B cell (primary cell): Measurements from ENCODE around the gene DPPA3. TPM values are rescaled to one million over a fixed set of nuclear protein-coding genes. Genes with fewer than 3 reads are reported as not detected.

Experiments used
- ATAC-seq: fragments of 200-7000 bp; cut with Tn5 transposase; one replicate; pipeline ENCODE4 v1.10.0; 2021; ENCODE audit warnings: low read depth, mild to moderate bottlenecking, moderate number of reproducible peaks, moderate library complexity
- CTCF ChIA-PET: fragments of 350-600 bp; sonication (Branson Sonifier 250); formaldehyde crosslinking; loops from one replicate; lab custom pipeline; 2021; ENCODE audit warnings: antibody characterized with exemption, inconsistent platforms; lab: Charles Lee
- POLR2A ChIA-PET: fragments of 350-600 bp; sonication (Branson Sonifier 250); formaldehyde crosslinking; loops from one replicate; lab custom pipeline; 2021; ENCODE audit warnings: antibody characterized with exemption; lab: Charles Lee
- DNase-seq: peaks from one replicate; pipeline ENCODE4 v3.0.0; 2013
- H2AFZ ChIP-seq: 2 replicates; pipeline ENCODE4 v1.6.1; 2012; ENCODE audit warnings: mild to moderate bottlenecking, low read depth, low read length; ENCODE audit not compliant: insufficient read depth, poor library complexity, severe bottlenecking
- H3K27ac ChIP-seq, 2 donors: 1 replicate in 1 of 2; 2 replicates in 1 of 2; pipeline ENCODE4 v1.5.1; 2012 to 2013; ENCODE audit warnings: low read length in 2 of 2, mild to moderate bottlenecking in 2 of 2, moderate library complexity in 1 of 2
- H3K27me3 ChIP-seq, 4 experiments: fragments of 200-600 bp in 1 of 4; sonication (generic) in 1 of 4; replicated peaks in 1 of 4; 1 replicate in 2 of 4; 2 replicates in 2 of 4; pipeline versions ENCODE4 v1.6.1 to v1.7.0; 2013 to 2016; ENCODE audit warnings: low read length in 3 of 4, mild to moderate bottlenecking in 2 of 4, mixed read lengths in 1 of 4, moderate library complexity in 1 of 4; ENCODE audit not compliant: insufficient read depth in 4 of 4, control insufficient read depth in 3 of 4; ENCODE audit errors: control extremely low read depth in 1 of 4
- H3K36me3 ChIP-seq, 2 experiments: replicated peaks in 1 of 2; 1 replicate in 1 of 2; 2 replicates in 1 of 2; pipeline versions ENCODE4 v1.6.1 to v1.7.1; 2013; ENCODE audit warnings: low read length in 1 of 2; ENCODE audit not compliant: insufficient read depth in 2 of 2, control insufficient read depth in 1 of 2; ENCODE audit errors: control extremely low read depth in 1 of 2, extremely low read depth in 1 of 2
- H3K4me1 ChIP-seq, 2 donors: fragments of 200-600 bp in 1 of 2; sonication (generic) in 1 of 2; 1 replicate in 1 of 2; 2 replicates in 1 of 2; pipeline versions ENCODE4 v1.5.1 to v1.6.1; 2013 to 2017; ENCODE audit warnings: low read length in 2 of 2; ENCODE audit not compliant: control insufficient read depth in 2 of 2, insufficient read depth in 2 of 2
- H3K4me2 ChIP-seq: replicated peaks from 2 replicates; pipeline ENCODE3; 2012; ENCODE audit warnings: mild to moderate bottlenecking, low read depth, low read length; ENCODE audit not compliant: poor library complexity, severe bottlenecking
- H3K4me3 ChIP-seq, 5 experiments: fragments of 200-600 bp in 1 of 5; sonication (generic) in 1 of 5; 1 replicate in 3 of 5; 2 replicates in 2 of 5; pipeline versions ENCODE4 v1.5.1 to v1.7.0; 2011 to 2016; ENCODE audit warnings: low read length in 4 of 5, mild to moderate bottlenecking in 4 of 5, low read depth in 2 of 5, control low read depth in 1 of 5, moderate library complexity in 1 of 5; ENCODE audit not compliant: insufficient read depth in 1 of 5; ENCODE audit errors: control extremely low read depth in 1 of 5, extremely low read depth in 1 of 5
- H3K79me2 ChIP-seq: fragments of 200-600 bp; sonication (generic); one replicate; pipeline ENCODE4 v1.6.0; 2016; ENCODE audit warnings: low read length; ENCODE audit not compliant: control insufficient read depth, insufficient read depth
- H3K9ac ChIP-seq: fragments of 200-600 bp; sonication (generic); 2 replicates; pipeline ENCODE4 v1.6.1; 2017; ENCODE audit warnings: mild to moderate bottlenecking, low read length, moderate library complexity
- H3K9me3 ChIP-seq, 3 donors: one replicate each; pipeline versions ENCODE4 v1.6.1 to v1.7.1; 2013; ENCODE audit warnings: low read length in 2 of 3; ENCODE audit not compliant: control insufficient read depth in 2 of 3, insufficient read depth in 1 of 3; ENCODE audit errors: control extremely low read depth in 1 of 3
- H4K20me1 ChIP-seq: 2 replicates; pipeline ENCODE4 v1.6.0; 2012; ENCODE audit warnings: mild to moderate bottlenecking, low read length; ENCODE audit not compliant: insufficient read depth, control insufficient read depth, poor library complexity, severe bottlenecking
- H3K27ac Mint-ChIP-seq: one replicate; pipeline ENCODE4 v1.8.0; 2021; ENCODE audit warnings: mixed read lengths
- H3K27me3 Mint-ChIP-seq: one replicate; pipeline ENCODE4 v1.8.0; 2021; ENCODE audit warnings: mixed read lengths
- H3K4me1 Mint-ChIP-seq: one replicate; pipeline ENCODE4 v1.8.0; 2021; ENCODE audit warnings: mixed read lengths
- H3K4me3 Mint-ChIP-seq: one replicate; pipeline ENCODE4 v1.8.0; 2021; ENCODE audit warnings: mixed read lengths
- H3K9me3 Mint-ChIP-seq: one replicate; pipeline ENCODE4 v1.8.0; 2022; ENCODE audit warnings: mixed read lengths; ENCODE audit not compliant: insufficient read depth
- CTCF ChIP-seq: fragments of 200-600 bp; IDR thresholded peaks from one replicate; pipeline ENCODE4 v1.8.0; 2022; ENCODE audit warnings: antibody characterized with exemption, mild to moderate bottlenecking
- EZH2 ChIP-seq: IDR thresholded peaks from 2 replicates; pipeline ENCODE4 v1.6.1; 2012; ENCODE audit warnings: borderline replicate concordance, low read depth, mild to moderate bottlenecking, moderate library complexity, low read length; ENCODE audit not compliant: insufficient read depth, poor library complexity, severe bottlenecking
- WGBS: methylation state at CpG from one replicate; pipeline ENCODE4 v1.1.5; 2013; ENCODE audit warnings: missing lambda C conversion rate; ENCODE audit not compliant: insufficient coverage; 5-methylcytosine and 5-hydroxymethylcytosine counted together
- intact Hi-C: fragments of 100-400 bp; cut with micrococcal nuclease; formaldehyde crosslinking; loops from one replicate; pipeline ENCODE4 v1.10.0; 2022
- polyA plus RNA-seq: library from polyadenylated mRNA; depleted of rRNA; stranded (reverse); fragments of >200 nt; gene quantifications from 2 replicates; pipeline ENCODE4 v1.2.3, GENCODE V29; 2012
- total RNA-seq, 2 donors: library from RNA; stranded (reverse); fragments of 120-200 nt in 1 of 2; gene quantifications; 1 replicate in 1 of 2; 2 replicates in 1 of 2; pipeline versions ENCODE4 v1.2.3 to v1.2.4, GENCODE V29; 2013 to 2022

The DPPA3 gene
- total and polyA plus RNA-seq, 2 donors (not counting 1 experiment from before 2014, with no cell fraction given), result not detected

GRCh38 chr12:7709969-7710675 lies 1.1 kb upstream of the DPPA3 start:
- 89% methylated on average over 2 of the region's 8 CpGs for WGBS
- intact Hi-C loops, result no loop called here
- no peaks in the 10 kb centered on the region for H3K27me3 ChIP-seq
- no peak overlapping the region for H3K9ac ChIP-seq
- no peaks in the 10 kb centered on the region for H3K9me3 ChIP-seq
- no peak overlapping the region for H3K4me3 Mint-ChIP-seq
- TF ChIP-seq CTCF (no peak), EZH2 (no peak)
- H2AFZ ChIP-seq, result no peak overlapping the region
- no peak overlapping the region for H3K27ac Mint-ChIP-seq
- no peaks in the 10 kb centered on the region for H3K79me2 ChIP-seq
- ChIA-PET CTCF (no interaction called here), POLR2A (no interaction called here)
- no peaks in the 10 kb centered on the region for H4K20me1 ChIP-seq
- H3K27me3 Mint-ChIP-seq, result peaks cover 3% of the 10 kb centered on the region
- H3K4me1 ChIP-seq, result no peaks in the 10 kb centered on the region
- H3K9me3 Mint-ChIP-seq, result no peaks in the 10 kb centered on the region
- H3K4me3 ChIP-seq, result no peak overlapping the region
- no peak for DNase-seq
- no peak overlapping the region for H3K4me2 ChIP-seq
- no peaks in the 10 kb centered on the region for H3K36me3 ChIP-seq
- H3K27ac ChIP-seq, result no peak overlapping the region
- ATAC-seq, result no peak
- H3K4me1 Mint-ChIP-seq, result no peaks in the 10 kb centered on the region

GRCh38 chr12:7712841-7713442 lies 1.7 kb downstream of the DPPA3 start:
- Histone ChIP-seq H2AFZ (no peak overlapping the region), H3K4me3 (no peak overlapping the region), H3K4me1 (no peaks in the 10 kb centered on the region), H3K79me2 (no peaks in the 10 kb centered on the region), H3K27ac (no peak overlapping the region), H3K36me3 (no peaks in the 10 kb centered on the region), H3K9ac (no peak overlapping the region), H3K4me2 (no peak overlapping the region), H3K9me3 (no peaks in the 10 kb centered on the region), H4K20me1 (no peaks in the 10 kb centered on the region), H3K27me3 (no peaks in the 10 kb centered on the region)
- POLR2A ChIA-PET, result no interaction called here
- H3K27ac Mint-ChIP-seq, result no peak overlapping the region
- peaks cover 3% of the 10 kb centered on the region for H3K27me3 Mint-ChIP-seq
- 92% methylated on average over 22 of the region's 28 CpGs for WGBS
- no peaks in the 10 kb centered on the region for H3K4me1 Mint-ChIP-seq
- no peak for DNase-seq
- CTCF ChIA-PET, result no interaction called here
- H3K4me3 Mint-ChIP-seq, result no peak overlapping the region
- intact Hi-C loops, result no loop called here
- no peak for TF ChIP-seq CTCF
- no peak for TF ChIP-seq EZH2
- no peaks in the 10 kb centered on the region for H3K9me3 Mint-ChIP-seq
- no peak for ATAC-seq
